HFFc6 (cell line): Measurements from ENCODE around the gene YDJC. TPM values are rescaled to one million over a fixed set of nuclear protein-coding genes. Genes with fewer than 3 reads are reported as not detected.
"Not testable (repeated sequence)": the region's sequence is repeated elsewhere in the genome, so short reads cannot be mapped to it uniquely, and the experiment has no call there.

Experiments
- DNase-seq: peaks from one replicate; pipeline ENCODE4 v3.0.0-alpha.2; 2018
- H3K27ac Mint-ChIP-seq: 2 replicates; pipeline ENCODE4 v1.8.0; 2020; ENCODE audit warnings: mild to moderate bottlenecking, mixed read lengths
- H3K27me3 Mint-ChIP-seq: 2 replicates; pipeline ENCODE4 v1.8.0; 2021; ENCODE audit warnings: mild to moderate bottlenecking, moderate library complexity, mixed read lengths; ENCODE audit not compliant: insufficient read depth
- H3K36me3 Mint-ChIP-seq: 2 replicates; pipeline ENCODE4 v1.8.0; 2021; ENCODE audit warnings: low read depth, mixed read lengths
- H3K4me1 Mint-ChIP-seq: 2 replicates; pipeline ENCODE4 v1.8.0; 2020; ENCODE audit warnings: low read depth, mixed read lengths
- H3K4me3 Mint-ChIP-seq: 2 replicates; pipeline ENCODE4 v1.8.0; 2020; ENCODE audit warnings: mild to moderate bottlenecking, moderate library complexity, mixed read lengths
- H3K9me3 Mint-ChIP-seq: 2 replicates; pipeline ENCODE4 v1.8.0; 2020; ENCODE audit warnings: mild to moderate bottlenecking, mixed read lengths
- CTCF ChIP-seq: fragments of 200-600 bp; sonication (generic); IDR thresholded peaks from 2 replicates; pipeline ENCODE4 v1.5.0; 2021; ENCODE audit warnings: antibody characterized with exemption, mild to moderate bottlenecking
- total RNA-seq, 6 experiments: library from RNA; stranded (reverse); fragmentation: NEBNext Ultra II Directional; extraction: Animal tissue kit (Norgen Biotek cat#: 25700); gene quantifications; 2 replicates in 1 of 6; 3 replicates in 5 of 6; pipeline ENCODE4 v1.2.3, GENCODE V29; 2021

YDJC gene
- total RNA-seq, 6 experiments from 2014 or later: 18.6 to 29.5 (median 20.0) TPM

DNA sequence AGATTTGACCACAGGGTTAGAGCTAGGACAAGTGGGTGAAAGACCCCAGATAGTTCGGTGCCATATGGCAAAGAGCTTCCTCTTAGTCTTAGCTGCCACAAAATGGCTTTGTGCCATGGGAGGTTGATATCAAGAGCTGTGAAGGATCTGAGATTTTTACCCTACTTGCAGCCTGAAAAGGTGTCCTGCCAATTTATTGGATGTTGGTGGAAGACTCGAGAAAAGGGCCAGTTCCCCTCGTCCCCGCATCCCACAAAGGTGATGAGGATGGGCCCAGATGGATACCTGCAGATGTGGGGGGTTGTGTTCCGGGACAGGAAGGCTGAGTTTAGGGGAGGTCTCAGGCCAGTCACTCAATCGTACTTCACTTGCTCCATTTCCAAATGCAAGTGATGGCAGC lies 27.2 kb downstream of the YDJC start:
- H3K4me1 Mint-ChIP-seq: peaks cover 20% of the 10 kb centered on the region
- H3K27me3 Mint-ChIP-seq: no peaks in the 10 kb centered on the region; the same call in none of the 2 replicates
- H3K4me3 Mint-ChIP-seq: no peak overlapping the region
- no peak for DNase-seq
- TF ChIP-seq CTCF: no peak
- H3K36me3 Mint-ChIP-seq: peaks cover 13% of the 10 kb centered on the region
- no peaks in the 10 kb centered on the region for H3K9me3 Mint-ChIP-seq
- no peak overlapping the region; the same call in 1 of the 2 replicates for H3K27ac Mint-ChIP-seq

DNA sequence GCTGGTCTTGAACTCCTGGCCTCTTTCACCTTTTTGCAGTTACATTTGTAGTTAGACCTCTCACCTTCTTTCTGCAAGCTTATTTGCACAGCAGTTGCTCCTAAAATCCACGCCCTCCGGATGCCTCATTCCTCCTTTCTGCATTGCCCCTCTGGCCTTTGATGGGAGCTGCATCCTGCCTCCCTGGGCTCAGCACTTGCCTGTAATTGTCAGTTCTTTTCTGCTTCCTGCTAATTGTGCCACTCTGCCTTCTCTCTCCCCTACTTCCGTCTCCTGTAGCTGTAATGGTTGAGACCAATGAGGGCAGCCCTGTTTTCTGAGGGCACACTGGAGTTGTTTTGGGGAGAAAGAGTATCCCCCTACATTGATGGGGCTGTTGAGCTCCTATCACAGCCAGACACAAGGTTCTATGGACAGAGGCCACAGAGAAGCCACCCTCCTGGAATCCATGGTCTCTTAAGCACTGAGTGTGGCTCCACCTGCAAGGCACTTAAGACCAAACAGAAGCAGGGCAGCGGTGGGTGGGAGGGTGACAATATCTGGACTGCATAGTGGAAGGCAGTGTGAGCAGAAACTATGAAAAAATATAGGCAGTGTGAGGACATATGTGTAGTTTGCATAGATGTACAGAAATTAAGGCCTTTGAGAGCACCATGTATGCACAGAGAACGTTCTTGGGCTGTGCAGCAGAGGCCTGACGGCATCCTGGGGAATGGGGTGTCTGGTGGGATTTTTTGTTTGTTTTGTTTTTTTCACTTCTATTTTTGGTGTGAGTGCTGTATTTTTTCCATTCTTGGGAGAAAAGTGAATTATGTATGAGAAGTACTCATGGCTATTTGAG lies 30.5 kb downstream of the YDJC start:
- no peak for DNase-seq
- Mint-ChIP-seq H3K36me3 (peaks cover 29% of the 10 kb centered on the region), H3K4me1 (peaks cover 22% of the 10 kb centered on the region), H3K27me3 (peaks cover 4% of the 10 kb centered on the region), H3K27ac (no peak overlapping the region), H3K9me3 (no peaks in the 10 kb centered on the region), H3K4me3 (no peak overlapping the region)
- TF ChIP-seq CTCF: no peak

GRCh38 chr22:21598302-21598701 lies 31.5 kb downstream of the YDJC start:
- peaks cover 4% of the 10 kb centered on the region for H3K27me3 Mint-ChIP-seq
- H3K36me3 Mint-ChIP-seq: peaks cover 39% of the 10 kb centered on the region
- no peak overlapping the region for H3K4me3 Mint-ChIP-seq
- no peaks in the 10 kb centered on the region for H3K9me3 Mint-ChIP-seq
- H3K27ac Mint-ChIP-seq: no peak overlapping the region
- no peak for TF ChIP-seq CTCF
- H3K4me1 Mint-ChIP-seq: peaks cover 30% of the 10 kb centered on the region
- DNase-seq: no peak

DNA sequence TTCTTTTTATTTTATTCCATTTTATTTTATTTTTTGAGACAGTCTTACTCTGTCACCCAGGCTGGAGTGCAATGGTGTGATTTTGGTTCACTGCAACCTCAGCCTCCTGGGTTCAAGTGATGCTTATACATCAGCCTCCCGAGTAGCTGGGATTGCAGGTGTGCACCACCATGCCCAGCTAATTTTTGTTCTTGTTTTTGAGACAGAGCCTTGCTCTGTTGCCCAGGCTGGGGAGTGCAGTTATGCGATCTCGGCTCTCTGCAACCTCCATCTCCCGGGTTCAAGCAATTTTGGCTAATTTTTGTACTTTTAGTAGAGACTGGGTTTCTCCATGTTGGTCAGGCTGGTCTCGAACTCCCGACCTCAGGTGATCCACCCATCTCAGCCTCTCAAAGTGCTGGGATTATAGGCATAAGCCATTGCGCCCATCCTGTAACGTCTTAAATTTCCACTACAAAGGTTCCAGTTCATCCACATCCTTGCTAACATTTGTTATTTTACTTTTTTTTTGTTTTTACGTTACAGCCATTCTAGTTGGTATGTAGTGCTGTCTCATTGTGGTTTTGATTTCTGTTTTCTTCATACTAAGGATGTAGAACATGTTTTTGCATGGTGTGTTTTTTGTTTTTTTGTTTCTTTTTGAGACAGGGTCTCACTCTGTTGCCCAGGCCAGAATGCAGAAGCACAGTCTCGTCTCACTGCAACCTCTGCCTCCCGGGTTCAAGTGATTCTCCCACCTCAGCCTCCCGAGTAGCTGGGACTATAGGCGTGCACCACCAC lies 33.3 kb downstream of the YDJC start:
- not testable (repeated sequence) for DNase-seq, H3K4me3 Mint-ChIP-seq, H3K27me3 Mint-ChIP-seq, H3K9me3 Mint-ChIP-seq, H3K27ac Mint-ChIP-seq
- H3K4me1 Mint-ChIP-seq: peaks cover 33% of the 10 kb centered on the region
- H3K36me3 Mint-ChIP-seq: peaks cover 42% of the 10 kb centered on the region

DNA sequence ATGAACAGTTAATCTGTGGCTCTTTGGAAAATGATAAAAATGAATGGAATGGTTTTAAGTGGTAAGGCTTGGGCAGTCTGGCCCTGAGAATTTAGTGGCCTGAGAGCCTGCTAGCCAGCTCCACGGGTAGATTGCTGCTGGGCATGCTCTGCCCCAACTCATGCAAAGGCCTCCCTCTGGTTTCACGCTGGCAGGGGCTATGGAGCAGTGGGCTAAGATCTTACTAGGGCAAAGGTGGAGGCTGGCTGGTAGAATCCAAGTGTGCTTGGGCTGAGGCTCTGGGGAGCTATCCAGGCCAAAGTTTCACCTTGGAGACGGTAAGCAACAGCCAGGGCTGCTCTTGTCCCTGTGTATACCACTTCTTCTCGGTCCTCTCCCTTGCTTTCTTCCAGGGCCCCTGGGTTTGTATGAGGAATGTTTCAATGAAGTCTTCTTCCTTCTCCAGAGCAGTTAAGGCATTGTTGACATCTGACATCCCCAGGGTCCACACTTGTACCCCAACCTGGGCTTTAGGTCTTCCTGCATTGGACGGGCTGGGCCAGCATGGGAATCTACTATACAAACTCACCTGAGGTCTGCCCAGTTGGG lies 34.9 kb downstream of the YDJC start:
- Mint-ChIP-seq H3K27ac (no peak overlapping the region), H3K9me3 (no peaks in the 10 kb centered on the region), H3K4me3 (no peak overlapping the region), H3K4me1 (peaks cover 46% of the 10 kb centered on the region), H3K27me3 (peaks cover 4% of the 10 kb centered on the region), H3K36me3 (peaks cover 42% of the 10 kb centered on the region)
- DNase-seq: no peak
- no peak for TF ChIP-seq CTCF
